Trophoblast cell (in vitro differentiated cells and primary cell): ENCODE results near the gene ARL14EPL.

ENCODE experiments used
- DNase-seq, 2 donors: peaks; one replicate each; pipeline ENCODE4 v3.0.0-alpha.2; 2016
- H2AFZ ChIP-seq: 2 replicates; pipeline ENCODE4 v1.6.1; 2013; ENCODE audit warnings: low read length, moderate library complexity, mild to moderate bottlenecking; ENCODE audit not compliant: insufficient read depth, poor library complexity
- H2AK5ac ChIP-seq: 2 replicates; pipeline ENCODE4 v1.6.1; 2013; ENCODE audit warnings: mild to moderate bottlenecking, low read length
- H2BK120ac ChIP-seq: 2 replicates; pipeline ENCODE4 v1.6.1; 2013; ENCODE audit warnings: low read length, mild to moderate bottlenecking, moderate library complexity; ENCODE audit not compliant: insufficient read depth, poor library complexity
- H2BK12ac ChIP-seq: 2 replicates; pipeline ENCODE4 v1.6.1; 2013; ENCODE audit warnings: mild to moderate bottlenecking, low read length, moderate library complexity
- H2BK5ac ChIP-seq: 2 replicates; pipeline ENCODE4 v1.6.1; 2013; ENCODE audit warnings: low read length, low read depth, moderate library complexity, mild to moderate bottlenecking; ENCODE audit not compliant: poor library complexity
- H3K14ac ChIP-seq: 2 replicates; pipeline ENCODE4 v1.6.1; 2013; ENCODE audit warnings: mild to moderate bottlenecking, low read length
- H3K18ac ChIP-seq: 2 replicates; pipeline ENCODE4 v1.6.1; 2013; ENCODE audit warnings: mild to moderate bottlenecking, low read length
- H3K23ac ChIP-seq: 2 replicates; pipeline ENCODE4 v1.6.1; 2013; ENCODE audit warnings: low read length
- H3K27ac ChIP-seq: 2 replicates; pipeline ENCODE4 v1.5.1; 2013; ENCODE audit warnings: low read depth, mild to moderate bottlenecking, inconsistent platforms, low read length, moderate library complexity
- H3K27me3 ChIP-seq: 2 replicates; pipeline ENCODE4 v1.6.1; 2013; ENCODE audit warnings: inconsistent platforms, mild to moderate bottlenecking, low read length, moderate library complexity; ENCODE audit not compliant: insufficient read depth
- H3K36me3 ChIP-seq, 2 experiments: 1 replicate in 1 of 2; 2 replicates in 1 of 2; pipeline ENCODE4 v1.6.1; 2013; ENCODE audit warnings: low read length in 2 of 2, mild to moderate bottlenecking in 2 of 2, moderate library complexity in 1 of 2; ENCODE audit not compliant: insufficient read depth in 2 of 2, control insufficient read depth in 1 of 2
- H3K4ac ChIP-seq: 2 replicates; pipeline ENCODE4 v1.6.1; 2013; ENCODE audit warnings: low read depth, mild to moderate bottlenecking, low read length, moderate library complexity
- H3K4me1 ChIP-seq, 2 experiments: 1 replicate in 1 of 2; 2 replicates in 1 of 2; pipeline ENCODE4 v1.6.1; 2013; ENCODE audit warnings: low read length in 2 of 2, mild to moderate bottlenecking in 2 of 2, moderate library complexity in 1 of 2; ENCODE audit not compliant: insufficient read depth in 2 of 2, control insufficient read depth in 1 of 2
- H3K4me2 ChIP-seq: 2 replicates; pipeline ENCODE4 v1.6.1; 2013; ENCODE audit warnings: inconsistent platforms, mild to moderate bottlenecking, low read length, moderate library complexity
- H3K4me3 ChIP-seq: 2 replicates; pipeline ENCODE4 v1.5.1; 2013; ENCODE audit warnings: mild to moderate bottlenecking, low read depth, low read length, inconsistent platforms
- H3K79me1 ChIP-seq: one replicate; pipeline ENCODE4 v1.6.1; 2013; ENCODE audit warnings: low read length
- H3K79me2 ChIP-seq: 2 replicates; pipeline ENCODE4 v1.6.1; 2013; ENCODE audit warnings: low read length, mild to moderate bottlenecking; ENCODE audit not compliant: control insufficient read depth, insufficient read depth, poor library complexity
- H3K9ac ChIP-seq: 2 replicates; pipeline ENCODE4 v1.6.1; 2013; ENCODE audit warnings: mild to moderate bottlenecking, low read length
- H3K9me3 ChIP-seq: 2 replicates; pipeline ENCODE4 v1.6.1; 2013; ENCODE audit warnings: low read depth, mild to moderate bottlenecking, control low read depth, inconsistent platforms, low read length; ENCODE audit not compliant: insufficient read depth
- H4K12ac ChIP-seq: 2 replicates; pipeline ENCODE4 v1.6.1; 2013; ENCODE audit warnings: low read depth, mild to moderate bottlenecking, low read length, moderate library complexity
- H4K8ac ChIP-seq: 2 replicates; pipeline ENCODE4 v1.6.1; 2013; ENCODE audit warnings: low read depth, mild to moderate bottlenecking, low read length, moderate library complexity
- H4K91ac ChIP-seq: one replicate; pipeline ENCODE4 v1.6.1; 2013; ENCODE audit warnings: low read depth, mild to moderate bottlenecking, low read length, moderate library complexity
- WGBS: extraction: QIAGEN DNeasy Blood & Tissue Kit; methylation state at CpG from one replicate; pipeline ENCODE4 v1.1.7; 2013; ENCODE audit warnings: missing lambda C conversion rate; ENCODE audit not compliant: insufficient read length, insufficient coverage; ENCODE audit errors: extremely low coverage; 5-methylcytosine and 5-hydroxymethylcytosine counted together

ARL14EPL gene

GRCh38 chr5:116037236-116037822 is 5.1 kb downstream of the ARL14EPL start:
- no peak overlapping the region for H4K12ac ChIP-seq
- H2BK120ac ChIP-seq: no peak overlapping the region
- H2AK5ac ChIP-seq: no peak overlapping the region
- H3K18ac ChIP-seq: no peak overlapping the region
- H3K9ac ChIP-seq: no peak overlapping the region
- H2BK12ac ChIP-seq: no peak overlapping the region
- no peaks in the 10 kb centered on the region for H3K79me2 ChIP-seq
- H3K14ac ChIP-seq: no peak overlapping the region
- no peaks in the 10 kb centered on the region for H3K9me3 ChIP-seq
- peak in 1 of 2 donors; percentile 46 for DNase-seq
- H2BK5ac ChIP-seq: no peak overlapping the region
- no peaks in the 10 kb centered on the region for H3K4me1 ChIP-seq
- H3K4me3 ChIP-seq: no peak overlapping the region
- no peaks in the 10 kb centered on the region for H3K27me3 ChIP-seq
- H3K36me3 ChIP-seq: no peaks in the 10 kb centered on the region
- WGBS: no CpG with 5 or more reads among the region's 3 CpGs
- H2AFZ ChIP-seq: no peak overlapping the region
- no peak overlapping the region for H4K91ac ChIP-seq
- no peak overlapping the region for H3K27ac ChIP-seq
- H3K79me1 ChIP-seq: no peaks in the 10 kb centered on the region
- H3K23ac ChIP-seq: no peak overlapping the region
- H4K8ac ChIP-seq: no peak overlapping the region
- no peak overlapping the region for H3K4me2 ChIP-seq
- no peak overlapping the region for H3K4ac ChIP-seq

- no peak overlapping the region for H3K4ac ChIP-seq
- H3K27me3 ChIP-seq: no peaks in the 10 kb centered on the region
- H2BK12ac ChIP-seq: no peak overlapping the region
- no CpG with 5 or more reads among the region's 3 CpGs for WGBS
- no peak overlapping the region for H3K27ac ChIP-seq
- no peak overlapping the region for H2BK120ac ChIP-seq
- no peak overlapping the region for H3K18ac ChIP-seq
- no peaks in the 10 kb centered on the region for H3K79me2 ChIP-seq
- no peak overlapping the region for H4K12ac ChIP-seq
- H4K91ac ChIP-seq: no peak overlapping the region
- H3K4me1 ChIP-seq: no peaks in the 10 kb centered on the region
- H3K4me2 ChIP-seq: no peak overlapping the region
- no peaks in the 10 kb centered on the region for H3K36me3 ChIP-seq
- no peaks in the 10 kb centered on the region for H3K9me3 ChIP-seq
- no peak overlapping the region for H3K14ac ChIP-seq
- H3K23ac ChIP-seq: no peak overlapping the region
- no peak overlapping the region for H3K4me3 ChIP-seq
- no peak overlapping the region for H2AFZ ChIP-seq
- no peak overlapping the region for H2AK5ac ChIP-seq
- H2BK5ac ChIP-seq: no peak overlapping the region
- H3K9ac ChIP-seq: no peak overlapping the region
- DNase-seq: no peak
- H3K79me1 ChIP-seq: no peaks in the 10 kb centered on the region
- no peak overlapping the region for H4K8ac ChIP-seq
These were observed 6.5 kb downstream of the ARL14EPL start for GRCh38 chr5:116038817-116039216.

GRCh38 chr5:116042375-116042774 is 10.1 kb downstream of the ARL14EPL start:
- H4K91ac ChIP-seq: no peak overlapping the region
- no peaks in the 10 kb centered on the region for H3K79me2 ChIP-seq
- DNase-seq: no peak
- H3K27ac ChIP-seq: no peak overlapping the region
- no peak overlapping the region for H3K23ac ChIP-seq
- no peaks in the 10 kb centered on the region for H3K4me1 ChIP-seq
- H3K14ac ChIP-seq: no peak overlapping the region
- no peak overlapping the region for H3K4ac ChIP-seq
- no peaks in the 10 kb centered on the region for H3K36me3 ChIP-seq
- H3K9ac ChIP-seq: no peak overlapping the region
- no peak overlapping the region for H3K18ac ChIP-seq
- H3K9me3 ChIP-seq: no peaks in the 10 kb centered on the region
- no peak overlapping the region for H3K4me3 ChIP-seq
- no peak overlapping the region for H4K12ac ChIP-seq
- H3K27me3 ChIP-seq: no peaks in the 10 kb centered on the region
- no peaks in the 10 kb centered on the region for H3K79me1 ChIP-seq
- no peak overlapping the region for H2BK12ac ChIP-seq
- H2BK5ac ChIP-seq: no peak overlapping the region
- H2AK5ac ChIP-seq: no peak overlapping the region
- H4K8ac ChIP-seq: no peak overlapping the region
- no peak overlapping the region for H2BK120ac ChIP-seq
- no peak overlapping the region for H2AFZ ChIP-seq
- H3K4me2 ChIP-seq: no peak overlapping the region

GRCh38 chr5:116044073-116044472 is 11.8 kb downstream of the ARL14EPL start:
- Histone ChIP-seq H3K23ac (no peak overlapping the region), H4K12ac (no peak overlapping the region), H3K9me3 (no peaks in the 10 kb centered on the region), H4K91ac (no peak overlapping the region), H3K79me1 (no peaks in the 10 kb centered on the region), H4K8ac (no peak overlapping the region), H3K4me2 (no peak overlapping the region), H2BK120ac (no peak overlapping the region), H3K4me3 (no peak overlapping the region), H2AFZ (no peak overlapping the region), H3K14ac (no peak overlapping the region), H2BK12ac (no peak overlapping the region), H2AK5ac (no peak overlapping the region), H3K36me3 (no peaks in the 10 kb centered on the region), H3K79me2 (no peaks in the 10 kb centered on the region), H3K4ac (no peak overlapping the region), H3K9ac (no peak overlapping the region), H3K27me3 (no peaks in the 10 kb centered on the region), H3K27ac (no peak overlapping the region), H3K4me1 (no peaks in the 10 kb centered on the region), H3K18ac (no peak overlapping the region), H2BK5ac (no peak overlapping the region)
- DNase-seq: no peak
- no CpG with 5 or more reads among the region's 3 CpGs for WGBS
